Calu3 (cell line): ENCODE measurements around the gene ZNF107. TPM values are rescaled to one million over a fixed set of nuclear protein-coding genes. Genes with fewer than 3 reads are reported as not detected.

Source experiments
- BruUV-seq: library from RNA; stranded (reverse); fragments of 400-500 nt; replicated peaks from 2 replicates; lab custom pipeline; 2021; lab: Mats Ljungman, UMichigan
- CTCF ChIA-PET: fragments of 300-600 bp; sonication (Branson Sonifier 250); formaldehyde crosslinking; loops from one replicate; lab custom pipeline; 2022; ENCODE audit warnings: antibody characterized with exemption; lab: Charles Lee
- DNase-seq: peaks from one replicate; pipeline ENCODE4 v3.0.0; 2022
- H3K27ac Mint-ChIP-seq: one replicate; pipeline ENCODE4 v1.8.0; 2022; ENCODE audit warnings: mixed read lengths; ENCODE audit not compliant: unreplicated experiment
- H3K27me3 Mint-ChIP-seq: one replicate; pipeline ENCODE4 v1.8.0; 2022; ENCODE audit warnings: mixed read lengths; ENCODE audit not compliant: unreplicated experiment
- H3K36me3 Mint-ChIP-seq: one replicate; pipeline ENCODE4 v1.8.0; 2022; ENCODE audit warnings: mild to moderate bottlenecking, moderate library complexity, mixed read lengths; ENCODE audit not compliant: insufficient read depth, unreplicated experiment
- H3K4me1 Mint-ChIP-seq: one replicate; pipeline ENCODE4 v1.8.0; 2022; ENCODE audit warnings: mild to moderate bottlenecking, low read depth, mixed read lengths; ENCODE audit not compliant: unreplicated experiment
- H3K4me3 Mint-ChIP-seq: one replicate; pipeline ENCODE4 v1.8.0; 2022; ENCODE audit warnings: mild to moderate bottlenecking, low read depth, moderate library complexity, mixed read lengths; ENCODE audit not compliant: unreplicated experiment
- H3K9me3 Mint-ChIP-seq: one replicate; pipeline ENCODE4 v1.8.0; 2022; ENCODE audit warnings: low read depth, mixed read lengths; ENCODE audit not compliant: unreplicated experiment
- intact Hi-C: fragments of 100-400 bp; cut with micrococcal nuclease; formaldehyde crosslinking; loops from one replicate; pipeline ENCODE4 v1.10.0; 2022; ENCODE audit not compliant: unreplicated experiment
- total RNA-seq: library from RNA; stranded (reverse); gene quantifications from 2 replicates; pipeline ENCODE4 v1.2.3, GENCODE V29; 2022
- TF ChIP-seq, protein P1 (sequence below): fragments of 200-600 bp; IDR thresholded peaks from one replicate; pipeline ENCODE4 v1.8.0; 2022; ENCODE audit warnings: antibody characterized with exemption; ENCODE audit not compliant: unreplicated experiment

Gene ZNF107
- total RNA-seq, 1 experiment from 2014 or later, result 7.7 TPM

DNA sequence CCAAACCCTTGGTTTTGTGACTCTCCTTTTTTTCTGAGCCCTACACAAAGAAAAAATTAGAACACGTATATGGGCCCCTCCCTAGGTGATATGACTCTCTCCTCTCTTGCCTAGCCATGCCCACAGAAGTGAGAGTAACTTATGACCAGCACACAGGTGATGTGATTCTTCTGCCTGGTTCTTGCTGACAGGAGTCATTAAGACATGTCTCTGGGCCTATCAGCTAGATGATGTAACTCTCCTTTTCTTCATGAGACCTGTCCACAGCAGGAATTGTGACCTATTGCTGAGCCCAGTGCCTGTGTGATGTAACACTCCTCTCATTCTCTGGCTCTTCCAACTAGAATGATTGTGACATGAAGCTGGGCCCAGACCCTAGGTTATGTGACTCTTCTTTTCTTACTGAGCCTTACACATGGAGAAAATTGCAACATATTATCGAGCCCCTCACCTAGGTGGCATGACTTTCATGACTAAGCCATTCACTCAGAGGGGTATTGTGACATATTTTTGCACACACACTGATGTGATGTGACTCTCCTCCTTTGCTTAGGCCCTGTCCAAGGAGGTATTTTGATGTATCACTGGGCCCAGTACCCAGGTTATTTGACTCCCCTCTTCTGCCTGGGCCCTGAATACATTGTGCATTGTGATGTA, 31.4 kb upstream of the ZNF107 start:
- no peaks in the 10 kb centered on the region for H3K27me3 Mint-ChIP-seq
- H3K36me3 Mint-ChIP-seq, result no peaks in the 10 kb centered on the region
- no peak overlapping the region for H3K4me3 Mint-ChIP-seq
- H3K27ac Mint-ChIP-seq, result no peak overlapping the region
- H3K9me3 Mint-ChIP-seq, result peaks cover 15% of the 10 kb centered on the region
- BruUV-seq, result no TSS peak
- intact Hi-C loops, result no loop called here
- TF ChIP-seq, protein P1, sequence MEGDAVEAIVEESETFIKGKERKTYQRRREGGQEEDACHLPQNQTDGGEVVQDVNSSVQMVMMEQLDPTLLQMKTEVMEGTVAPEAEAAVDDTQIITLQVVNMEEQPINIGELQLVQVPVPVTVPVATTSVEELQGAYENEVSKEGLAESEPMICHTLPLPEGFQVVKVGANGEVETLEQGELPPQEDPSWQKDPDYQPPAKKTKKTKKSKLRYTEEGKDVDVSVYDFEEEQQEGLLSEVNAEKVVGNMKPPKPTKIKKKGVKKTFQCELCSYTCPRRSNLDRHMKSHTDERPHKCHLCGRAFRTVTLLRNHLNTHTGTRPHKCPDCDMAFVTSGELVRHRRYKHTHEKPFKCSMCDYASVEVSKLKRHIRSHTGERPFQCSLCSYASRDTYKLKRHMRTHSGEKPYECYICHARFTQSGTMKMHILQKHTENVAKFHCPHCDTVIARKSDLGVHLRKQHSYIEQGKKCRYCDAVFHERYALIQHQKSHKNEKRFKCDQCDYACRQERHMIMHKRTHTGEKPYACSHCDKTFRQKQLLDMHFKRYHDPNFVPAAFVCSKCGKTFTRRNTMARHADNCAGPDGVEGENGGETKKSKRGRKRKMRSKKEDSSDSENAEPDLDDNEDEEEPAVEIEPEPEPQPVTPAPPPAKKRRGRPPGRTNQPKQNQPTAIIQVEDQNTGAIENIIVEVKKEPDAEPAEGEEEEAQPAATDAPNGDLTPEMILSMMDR, result no peak
- no peak for DNase-seq
- CTCF ChIA-PET, result no interaction called here
- H3K4me1 Mint-ChIP-seq, result no peaks in the 10 kb centered on the region

DNA sequence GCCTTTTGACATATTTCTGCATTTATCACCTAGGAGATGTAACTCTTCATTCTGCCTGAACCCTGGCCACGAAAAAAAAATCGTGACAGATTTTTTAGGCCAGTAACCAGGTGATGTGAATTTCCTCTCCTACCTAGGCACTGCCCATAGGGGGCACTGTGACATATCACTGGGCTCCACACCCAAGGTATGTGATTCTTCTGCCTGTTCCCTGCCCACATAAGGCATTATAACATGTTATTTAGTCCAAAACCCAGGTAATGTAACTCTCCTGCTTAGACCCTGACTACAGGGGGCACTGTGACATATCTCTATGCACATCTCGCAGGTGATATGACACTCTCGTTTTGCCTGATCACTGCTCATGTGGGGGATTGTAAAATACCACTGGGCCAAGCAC, 29.5 kb upstream of the ZNF107 start:
- Mint-ChIP-seq H3K4me3 (no peak overlapping the region), H3K4me1 (no peaks in the 10 kb centered on the region), H3K27ac (no peak overlapping the region), H3K27me3 (no peaks in the 10 kb centered on the region), H3K9me3 (peaks cover 21% of the 10 kb centered on the region), H3K36me3 (no peaks in the 10 kb centered on the region)
- BruUV-seq, result no TSS peak
- intact Hi-C loops, result no loop called here
- CTCF ChIA-PET, result no interaction called here
- TF ChIP-seq, protein P1, result no peak
- DNase-seq, result no peak

DNA sequence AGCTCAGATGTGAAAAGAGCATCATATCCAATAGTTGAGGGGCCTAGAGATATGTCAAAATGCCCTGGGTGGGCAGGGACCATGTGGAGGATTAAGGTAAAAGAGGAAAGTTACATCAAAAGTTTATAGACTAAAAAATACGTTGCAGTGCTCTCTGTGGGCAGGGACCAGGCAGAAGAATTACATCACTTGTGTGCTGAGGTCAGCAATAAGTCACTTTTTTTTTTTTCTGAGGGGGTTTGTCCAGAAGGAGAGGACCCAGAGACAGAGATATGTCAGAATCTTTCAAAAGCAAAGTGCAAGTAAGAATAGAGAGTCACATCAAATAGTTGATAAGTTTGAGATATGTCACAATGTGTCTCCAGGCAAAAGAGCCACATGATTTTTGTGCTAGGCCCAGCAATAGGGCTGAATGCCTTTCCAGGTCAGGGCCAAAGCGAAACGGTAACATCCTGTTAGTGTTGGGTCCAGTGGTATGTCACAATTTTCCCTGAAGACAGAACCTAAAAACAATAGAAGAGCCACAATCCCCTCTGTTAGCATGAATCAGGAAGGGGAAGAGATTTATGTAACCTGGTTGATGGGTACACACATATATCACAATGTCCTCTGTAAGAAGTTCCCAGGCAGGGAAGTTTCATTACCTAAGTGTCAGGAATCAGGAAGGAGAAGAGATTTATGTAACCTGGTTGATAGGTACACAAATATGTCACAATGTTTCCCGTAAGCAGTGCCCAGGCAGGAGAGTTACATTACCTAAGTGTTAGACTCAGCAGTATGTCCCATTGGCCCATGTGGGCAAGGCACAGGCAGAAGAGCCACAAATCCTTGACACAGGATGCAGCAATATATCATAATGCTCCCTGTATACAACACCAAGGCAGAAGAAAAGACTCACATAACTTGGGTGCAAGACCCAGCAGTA, 28.1 kb upstream of the ZNF107 start:
- intact Hi-C loops, result no loop called here
- Mint-ChIP-seq H3K9me3 (peaks cover 21% of the 10 kb centered on the region), H3K27ac (no peak overlapping the region), H3K4me1 (no peaks in the 10 kb centered on the region), H3K4me3 (no peak overlapping the region), H3K36me3 (no peaks in the 10 kb centered on the region), H3K27me3 (no peaks in the 10 kb centered on the region)
- no peak for DNase-seq
- CTCF ChIA-PET, result no interaction called here
- TF ChIP-seq, protein P1, result no peak
- no TSS peak for BruUV-seq

DNA sequence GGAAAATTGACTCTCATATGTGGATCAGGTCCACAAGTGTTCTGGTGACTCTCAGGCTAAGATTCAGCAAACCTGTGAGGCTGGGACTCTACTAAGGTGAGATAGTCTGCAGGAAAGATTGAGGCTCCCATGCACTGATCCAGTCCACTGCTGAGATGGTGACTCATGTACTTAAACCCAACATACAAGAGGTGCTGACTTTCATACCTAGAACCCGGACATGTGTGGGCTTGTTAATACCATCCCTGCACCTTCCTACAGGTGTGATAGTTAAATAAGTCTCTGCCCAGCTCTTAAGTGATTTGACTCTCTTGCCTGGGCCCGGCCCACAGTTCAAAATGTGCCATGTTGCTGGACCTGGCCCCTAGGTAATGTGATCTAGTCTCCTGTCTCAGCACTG, 27.1 kb upstream of the ZNF107 start:
- BruUV-seq, result no TSS peak
- DNase-seq, result no peak
- CTCF ChIA-PET, result no interaction called here
- no peaks in the 10 kb centered on the region for H3K27me3 Mint-ChIP-seq
- no peak overlapping the region for H3K27ac Mint-ChIP-seq
- H3K4me1 Mint-ChIP-seq, result no peaks in the 10 kb centered on the region
- no peak overlapping the region for H3K4me3 Mint-ChIP-seq
- intact Hi-C loops, result no loop called here
- peaks cover 24% of the 10 kb centered on the region for H3K9me3 Mint-ChIP-seq
- no peaks in the 10 kb centered on the region for H3K36me3 Mint-ChIP-seq
- TF ChIP-seq, protein P1, result no peak
